Left lung (tissue), 10 donors: ENCODE data around the gene TMUB2. TPM values are rescaled to one million over a fixed set of nuclear protein-coding genes. Genes with fewer than 3 reads are reported as not detected.

ENCODE experiments used
- ATAC-seq: fragments of 200-7000 bp; cut with Tn5 transposase; one replicate; pipeline ENCODE4 v1.9.1; 2020; ENCODE audit warnings: moderate library complexity
- DNase-seq, 4 donors: peaks; one replicate each; pipeline ENCODE4 v3.0.0-alpha.2; 2013 to 2020
- H3K27ac ChIP-seq, 2 donors: fragments of 200-600 bp; sonication (generic) in 1 of 2; one replicate each; pipeline versions ENCODE4 v1.5.0 to v1.8.0; 2020 to 2021
- H3K27me3 ChIP-seq, 2 donors: fragments of 200-600 bp; sonication (generic) in 1 of 2; one replicate each; pipeline versions ENCODE4 v1.5.0 to v1.8.0; 2020 to 2021
- H3K36me3 ChIP-seq, 2 donors: fragments of 200-600 bp; sonication (generic) in 1 of 2; one replicate each; pipeline versions ENCODE4 v1.5.0 to v1.8.0; 2020 to 2021
- H3K4me1 ChIP-seq, 2 donors: fragments of 200-600 bp; one replicate each; pipeline ENCODE4 v1.8.0; 2021
- H3K4me3 ChIP-seq, 2 donors: fragments of 200-600 bp; sonication (generic) in 1 of 2; one replicate each; pipeline versions ENCODE4 v1.5.0 to v1.8.0; 2020 to 2021; ENCODE audit warnings: mild to moderate bottlenecking in 1 of 2
- H3K9me3 ChIP-seq, 2 donors: fragments of 200-600 bp; sonication (generic) in 1 of 2; one replicate each; pipeline versions ENCODE4 v1.5.0 to v1.8.0; 2020 to 2021
- CTCF ChIP-seq, 2 donors: fragments of 200-600 bp; sonication (generic) in 1 of 2; IDR thresholded peaks; one replicate each; pipeline versions ENCODE4 v1.5.0 to v1.8.0; 2021; ENCODE audit warnings: antibody characterized with exemption in 2 of 2
- intact Hi-C, 2 donors: fragments of 100-400 bp; cut with DNase I; formaldehyde crosslinking; loops; one replicate each; pipeline versions ENCODE4 v1.11.2 to v1.14.2; 2022
- polyA plus RNA-seq, 6 donors: library from polyadenylated mRNA; unstranded; fragments of 120-200 nt; gene quantifications; one replicate each; pipeline ENCODE4 v1.2.1, GENCODE V29; 2013; ENCODE audit not compliant: insufficient read length in 6 of 6
- total RNA-seq, 2 donors: library from RNA; stranded (reverse); fragmentation: NEBNext Ultra II Directional; extraction: Animal tissue kit (Norgen Biotek cat#: 25700); gene quantifications; one replicate each; pipeline ENCODE4 v1.2.1, GENCODE V29; 2021
- donor health status: DM: no; HTN: yes; CAD: no.
- donor health status: DM: no; HTN: no; CAD: no.

Gene TMUB2
- total and polyA plus RNA-seq, 8 donors, result 33.6 to 56.7 (median 52.1) TPM

DNA sequence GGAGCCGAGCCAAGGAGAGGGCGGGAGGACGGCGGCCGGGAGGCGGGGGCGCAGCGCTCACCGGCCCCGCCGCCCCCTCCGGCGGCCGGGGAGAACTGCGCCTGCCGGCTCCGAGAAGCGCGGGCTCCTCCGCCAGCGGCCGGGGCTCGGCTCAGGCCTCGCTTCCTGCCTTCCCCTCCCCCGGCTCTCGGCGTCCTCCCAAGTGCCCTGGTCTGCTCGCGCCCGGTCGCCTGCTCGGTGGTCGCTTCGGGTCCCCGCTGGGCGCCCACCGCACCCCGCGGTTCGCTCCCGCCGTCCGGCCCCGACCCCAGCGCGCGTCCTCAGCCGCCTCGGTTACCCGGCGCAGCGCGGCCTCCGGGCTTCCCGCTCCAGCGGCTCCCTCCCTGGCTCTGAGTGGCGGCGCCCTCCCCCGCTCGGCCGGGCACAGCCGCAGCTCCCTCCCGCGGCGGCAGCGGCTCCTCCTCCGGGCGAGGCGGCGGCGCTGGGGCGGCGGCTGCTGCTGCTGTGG is 32.4 kb downstream of the TMUB2 start:
- H3K9me3 ChIP-seq, result no peaks in the 10 kb centered on the region
- TF ChIP-seq CTCF (IDR thresholded peaks at IDR 0.05), result peak in 1 of 2 donors; percentile 52
- ATAC-seq (peak; percentile 6), DNase-seq (peak; percentile 66 to 92 (median 72))
- H3K4me1 ChIP-seq, result peaks cover 24 to 53% of the 10 kb centered on the region in 2 donors
- intact Hi-C loops, result loop anchor here in 1 of 2 donors (10.0 kb wide), 1 partner anchor 106 kb away; the partner anchor contains the start of gene SLC25A39
- peak overlapping the region; percentile 96 to 97 for H3K27ac ChIP-seq
- H3K27me3 ChIP-seq, result no peaks in the 10 kb centered on the region
- H3K4me3 ChIP-seq, result peak overlapping the region; percentile 67 to 80
- peaks cover 0 to 33% of the 10 kb centered on the region in 2 donors for H3K36me3 ChIP-seq

GRCh38 chr17:44219616-44220212 is 32.9 kb downstream of the TMUB2 start, which contains the start of gene UBTF:
TSS of gene UBTF (minus strand) at chr17:44219675. CDS start at chr17:44218229, 1,446 bp downstream.
- Histone ChIP-seq H3K36me3 (peaks cover 0 to 27% of the 10 kb centered on the region in 2 donors), H3K9me3 (no peaks in the 10 kb centered on the region), H3K4me3 (peak within 1 kb of the TSS; percentile 67 to 80), H3K27me3 (no peaks in the 10 kb centered on the region), H3K27ac (peak within 1 kb of the TSS; percentile 96 to 97), H3K4me1 (peaks cover 24 to 53% of the 10 kb centered on the region in 2 donors)
- intact Hi-C loops, result loop anchor here in 1 of 2 donors (10.0 kb wide), 1 partner anchor 105 kb away; the partner anchor contains the start of gene SLC25A39
- peak; percentile 4 for ATAC-seq
- DNase-seq, result peak in 3 of 4 donors; percentile 55 to 84 (median 70)
- TF ChIP-seq CTCF (IDR thresholded peaks at IDR 0.05), result no peak

- ATAC-seq, result peak; percentile 31
- Histone ChIP-seq H3K9me3 (no peaks in the 10 kb centered on the region), H3K36me3 (peaks cover 0 to 20% of the 10 kb centered on the region in 2 donors), H3K4me3 (peak overlapping the region; percentile 67 to 80), H3K27ac (peak overlapping the region; percentile 96 to 97), H3K4me1 (peaks cover 24 to 53% of the 10 kb centered on the region in 2 donors), H3K27me3 (no peaks in the 10 kb centered on the region)
- intact Hi-C loops, result no loop called here
- TF ChIP-seq CTCF (IDR thresholded peaks at IDR 0.05), result no peak
- peak; percentile 51 to 89 (median 56) for DNase-seq
Observed at GRCh38 chr17:44220213-44221083, 33.7 kb downstream of the TMUB2 start.

DNA sequence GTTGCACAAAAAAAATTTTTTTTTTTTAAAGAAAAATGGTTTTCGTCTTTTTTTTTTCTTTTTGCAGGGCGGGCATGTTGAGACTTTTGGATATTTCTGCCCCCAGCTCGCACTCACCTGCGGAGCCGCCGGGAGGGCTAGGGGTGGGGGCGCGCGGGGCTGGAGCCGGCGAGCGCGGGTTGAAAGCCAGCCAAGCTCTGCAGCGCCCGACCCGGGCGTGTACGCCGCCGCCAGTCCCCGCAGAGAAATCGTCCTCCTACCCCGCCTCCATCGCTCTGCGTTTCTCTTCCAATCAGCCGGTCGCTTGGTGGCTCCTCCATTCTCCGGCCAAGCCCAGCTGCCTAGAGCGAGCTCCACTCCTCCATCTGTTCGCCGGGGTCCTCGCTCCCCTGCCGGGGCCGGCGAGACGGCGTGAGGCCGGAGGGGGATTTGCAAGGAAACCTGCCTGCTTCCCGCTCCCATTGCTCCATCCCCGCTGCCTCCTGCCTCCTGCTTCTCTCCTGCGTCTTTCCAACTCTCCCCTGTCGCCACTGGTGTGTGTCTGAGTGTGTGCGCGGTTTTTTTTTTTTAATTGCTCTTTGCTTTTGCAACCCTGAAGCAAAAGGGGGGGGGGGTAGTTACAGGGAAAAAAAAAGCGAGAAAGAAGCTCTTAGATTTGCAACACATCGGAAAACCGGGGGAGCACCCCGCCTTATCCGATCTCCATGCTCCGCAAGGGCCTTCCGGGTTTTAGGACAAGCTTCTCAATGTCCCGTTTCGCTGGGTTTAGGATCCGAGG is 34.5 kb downstream of the TMUB2 start:
- no peak for TF ChIP-seq CTCF (IDR thresholded peaks at IDR 0.05)
- peak overlapping the region; percentile 96 to 97 for H3K27ac ChIP-seq
- intact Hi-C loops, result no loop called here
- no peaks in the 10 kb centered on the region for H3K9me3 ChIP-seq
- H3K4me1 ChIP-seq, result peaks cover 24 to 47% of the 10 kb centered on the region in 2 donors
- peak overlapping the region; percentile 67 to 80 for H3K4me3 ChIP-seq
- ATAC-seq (peak; percentile 46), DNase-seq (peak; percentile 81 to 91 (median 84))
- no peaks in the 10 kb centered on the region for H3K27me3 ChIP-seq
- H3K36me3 ChIP-seq, result peaks cover 0 to 12% of the 10 kb centered on the region in 2 donors
